GM18517 (cell line): ENCODE data around the gene PRAMEF20.
"Not testable (repeated sequence)": the region's sequence is repeated elsewhere in the genome, so short reads cannot be mapped to it uniquely, and the experiment has no call there.

Experiments used
- ATAC-seq: cut with Tn5 transposase; IDR thresholded peaks from one replicate; pipeline ENCODE4 v1.9.1; 2021; ENCODE audit warnings: mild to moderate bottlenecking, moderate library complexity; ENCODE audit not compliant: unreplicated experiment

PRAMEF20 gene

GRCh38 chr1:13410150-13410549, at the start of gene PRAMEF20:
PRAMEF20 (plus strand) TSS chr1:13410450; CDS start chr1:13416355, 5,905 bp downstream.
- not testable (repeated sequence) for ATAC-seq

- not testable (repeated sequence) for ATAC-seq
Observed at GRCh38 chr1:13362364-13362763, 47.9 kb upstream of the PRAMEF20 start.

- ATAC-seq = not testable (repeated sequence)
Observed at GRCh38 chr1:13364928-13365327, 45.3 kb upstream of the PRAMEF20 start.

GRCh38 chr1:13366536-13366935, 43.7 kb upstream of the PRAMEF20 start:
- not testable (repeated sequence) for ATAC-seq

GRCh38 chr1:13368544-13368943, 41.7 kb upstream of the PRAMEF20 start:
- not testable (repeated sequence) for ATAC-seq

GRCh38 chr1:13378983-13379382, 31.3 kb upstream of the PRAMEF20 start:
- ATAC-seq = not testable (repeated sequence)

GRCh38 chr1:13380380-13380779, 29.9 kb upstream of the PRAMEF20 start:
- ATAC-seq = not testable (repeated sequence)

- ATAC-seq = not testable (repeated sequence)
Observed at GRCh38 chr1:13389332-13389731, 20.9 kb upstream of the PRAMEF20 start, which contains the start of gene PRAMEF17. PRAMEF17 (plus strand) TSS chr1:13389632; CDS start chr1:13389658, 26 bp downstream.

GRCh38 chr1:13393004-13393403, 17.2 kb upstream of the PRAMEF20 start:
- not testable (repeated sequence) for ATAC-seq

- not testable (repeated sequence) for ATAC-seq
Observed at GRCh38 chr1:13394761-13395160, 15.5 kb upstream of the PRAMEF20 start.

- not testable (repeated sequence) for ATAC-seq
Observed at GRCh38 chr1:13395311-13395710, 14.9 kb upstream of the PRAMEF20 start.

GRCh38 chr1:13407811-13408210, 2.4 kb upstream of the PRAMEF20 start:
- ATAC-seq = no peak

- ATAC-seq = no peak
Observed at GRCh38 chr1:13430495-13430894, 20.2 kb downstream of the PRAMEF20 start.

- ATAC-seq = no peak
Observed at GRCh38 chr1:13432251-13432650, 22.0 kb downstream of the PRAMEF20 start.

- not testable (repeated sequence) for ATAC-seq
Observed at GRCh38 chr1:13433694-13434358, 23.6 kb downstream of the PRAMEF20 start.

GRCh38 chr1:13435458-13435857, 25.2 kb downstream of the PRAMEF20 start:
- no peak for ATAC-seq

GRCh38 chr1:13439104-13439783, 29.0 kb downstream of the PRAMEF20 start:
- not testable (repeated sequence) for ATAC-seq

GRCh38 chr1:13443335-13443979, 33.2 kb downstream of the PRAMEF20 start:
- ATAC-seq = no peak

GRCh38 chr1:13450204-13450603, 40.0 kb downstream of the PRAMEF20 start:
- ATAC-seq = no peak

GRCh38 chr1:13451399-13451965, 41.2 kb downstream of the PRAMEF20 start:
- ATAC-seq = no peak

- no peak for ATAC-seq
Observed at GRCh38 chr1:13456904-13457532, 46.8 kb downstream of the PRAMEF20 start.
